ENCODE data around the gene RAD9B. TPM values are rescaled to one million over a fixed set of nuclear protein-coding genes. Genes with fewer than 3 reads are reported as not detected.

The RAD9B gene
- total RNA-seq, 1 donor from 2014 or later, result 0.64 TPM

GRCh38 chr12:110501399-110501751 lies 756 bp upstream of the RAD9B start:
- Mint-ChIP-seq H3K9me3 (ENCODE audit: unreplicated experiment) (no peaks in the 10 kb centered on the region), H3K4me1 (ENCODE audit: unreplicated experiment) (peaks cover 30% of the 10 kb centered on the region), H3K27me3 (ENCODE audit: unreplicated experiment) (no peaks in the 10 kb centered on the region), H3K36me3 (ENCODE audit: unreplicated experiment) (peaks cover 1% of the 10 kb centered on the region), H3K4me3 (ENCODE audit: unreplicated experiment) (peak overlapping the region; percentile 98), H3K27ac (ENCODE audit: unreplicated experiment) (peak overlapping the region; percentile 96)
- TF ChIP-seq CTCF (IDR thresholded peaks at IDR 0.05), result no peak
- no peak for DNase-seq (ENCODE audit: extremely low spot score, unreplicated experiment)

- Mint-ChIP-seq H3K4me3 (ENCODE audit: unreplicated experiment) (no peak overlapping the region), H3K27me3 (ENCODE audit: unreplicated experiment) (no peaks in the 10 kb centered on the region), H3K9me3 (ENCODE audit: unreplicated experiment) (no peaks in the 10 kb centered on the region), H3K36me3 (ENCODE audit: unreplicated experiment) (no peaks in the 10 kb centered on the region), H3K27ac (ENCODE audit: unreplicated experiment) (no peak overlapping the region), H3K4me1 (ENCODE audit: unreplicated experiment) (peaks cover 30% of the 10 kb centered on the region)
- DNase-seq (ENCODE audit: extremely low spot score, unreplicated experiment), result no peak
- no peak for TF ChIP-seq CTCF (IDR thresholded peaks at IDR 0.05)
These were observed 1.3 kb downstream of the RAD9B start for GRCh38 chr12:110503432-110503831.

- no peaks in the 10 kb centered on the region for H3K27me3 Mint-ChIP-seq (ENCODE audit: unreplicated experiment)
- H3K4me1 Mint-ChIP-seq (ENCODE audit: unreplicated experiment), result peaks cover 17% of the 10 kb centered on the region
- DNase-seq (ENCODE audit: extremely low spot score, unreplicated experiment), result no peak
- TF ChIP-seq CTCF (IDR thresholded peaks at IDR 0.05), result no peak
- no peak overlapping the region for H3K27ac Mint-ChIP-seq (ENCODE audit: unreplicated experiment)
- H3K36me3 Mint-ChIP-seq (ENCODE audit: unreplicated experiment), result no peaks in the 10 kb centered on the region
- H3K4me3 Mint-ChIP-seq (ENCODE audit: unreplicated experiment), result no peak overlapping the region
- no peaks in the 10 kb centered on the region for H3K9me3 Mint-ChIP-seq (ENCODE audit: unreplicated experiment)
These were observed 3.2 kb downstream of the RAD9B start for GRCh38 chr12:110505332-110505731.

- peaks cover 3% of the 10 kb centered on the region for H3K27me3 Mint-ChIP-seq (ENCODE audit: unreplicated experiment)
- no peaks in the 10 kb centered on the region for H3K36me3 Mint-ChIP-seq (ENCODE audit: unreplicated experiment)
- H3K4me1 Mint-ChIP-seq (ENCODE audit: unreplicated experiment), result no peaks in the 10 kb centered on the region
- H3K27ac Mint-ChIP-seq (ENCODE audit: unreplicated experiment), result no peak overlapping the region
- no peak for DNase-seq (ENCODE audit: extremely low spot score, unreplicated experiment)
- H3K4me3 Mint-ChIP-seq (ENCODE audit: unreplicated experiment), result no peak overlapping the region
- H3K9me3 Mint-ChIP-seq (ENCODE audit: unreplicated experiment), result no peaks in the 10 kb centered on the region
- no peak for TF ChIP-seq CTCF (IDR thresholded peaks at IDR 0.05)
These were observed 6.0 kb downstream of the RAD9B start for GRCh38 chr12:110508071-110508586.

GRCh38 chr12:110513842-110514241 lies 11.7 kb downstream of the RAD9B start:
- H3K9me3 Mint-ChIP-seq (ENCODE audit: unreplicated experiment), result no peaks in the 10 kb centered on the region
- TF ChIP-seq CTCF (IDR thresholded peaks at IDR 0.05), result no peak

More at GRCh38 chr12:110513842-110514241, 11.7 kb downstream of the RAD9B start:
- DNase-seq (ENCODE audit: extremely low spot score, unreplicated experiment), result no peak
- Mint-ChIP-seq H3K27ac (ENCODE audit: unreplicated experiment) (no peak overlapping the region), H3K4me1 (ENCODE audit: unreplicated experiment) (no peaks in the 10 kb centered on the region), H3K4me3 (ENCODE audit: unreplicated experiment) (no peak overlapping the region), H3K27me3 (ENCODE audit: unreplicated experiment) (peaks cover 10% of the 10 kb centered on the region), H3K36me3 (ENCODE audit: unreplicated experiment) (no peaks in the 10 kb centered on the region)

All from osteocyte (in vitro differentiated cells).